PC-9 (cell line): ENCODE results near the gene NHLRC1. TPM values are rescaled to one million over a fixed set of nuclear protein-coding genes. Genes with fewer than 3 reads are reported as not detected.

ENCODE experiments used
- BruUV-seq: library from RNA; stranded (reverse); fragments of 400-500 nt; replicated peaks from 2 replicates; lab custom pipeline; 2021; lab: Mats Ljungman, UMichigan
- CTCF ChIA-PET: fragments of 300-600 bp; sonication (Branson Sonifier 250); formaldehyde crosslinking; loops from one replicate; lab custom pipeline; 2022; ENCODE audit warnings: antibody characterized with exemption; lab: Charles Lee
- POLR2A ChIA-PET: fragments of 300-600 bp; sonication (Branson Sonifier 250); formaldehyde crosslinking; loops from one replicate; lab custom pipeline; 2022; ENCODE audit warnings: antibody characterized with exemption; ENCODE audit not compliant: unreplicated experiment; lab: Charles Lee
- DNase-seq, 2 experiments: peaks; one replicate each; pipeline versions ENCODE4 v3.0.0 to v3.0.0-alpha.2; 2015 to 2022; ENCODE audit warnings: mixed read lengths in 1 of 2
- H2AFZ ChIP-seq: fragments of 200-600 bp; sonication (generic); 2 replicates; pipeline ENCODE4 v1.8.1; 2017; ENCODE audit warnings: antibody characterized with exemption
- H3F3A ChIP-seq: fragments of 200-600 bp; sonication (generic); 2 replicates; pipeline ENCODE4 v1.8.1; 2017; ENCODE audit warnings: antibody characterized with exemption, mild to moderate bottlenecking, low read depth; ENCODE audit not compliant: insufficient read depth
- H3K27ac ChIP-seq: fragments of 200-600 bp; sonication (generic); 2 replicates; pipeline ENCODE4 v1.6.1; 2016; ENCODE audit warnings: mixed run types
- H3K27me3 ChIP-seq: fragments of 200-600 bp; sonication (generic); 2 replicates; pipeline ENCODE4 v1.6.1; 2016; ENCODE audit warnings: low read depth, mixed run types; ENCODE audit not compliant: insufficient read depth
- H3K36me3 ChIP-seq: fragments of 200-600 bp; sonication (generic); 2 replicates; pipeline ENCODE4 v1.6.1; 2016; ENCODE audit warnings: low read depth, mixed run types
- H3K4me1 ChIP-seq: fragments of 200-600 bp; sonication (generic); replicated peaks from 2 replicates; pipeline ENCODE4 v1.6.1; 2016; ENCODE audit warnings: mixed run types; ENCODE audit not compliant: insufficient read depth
- H3K4me2 ChIP-seq: fragments of 200-600 bp; sonication (generic); 2 replicates; pipeline ENCODE4 v1.6.1; 2017; ENCODE audit warnings: mixed run types
- H3K4me3 ChIP-seq: fragments of 200-600 bp; sonication (generic); 2 replicates; pipeline ENCODE4 v1.6.1; 2016; ENCODE audit warnings: mixed run types
- H3K79me2 ChIP-seq: fragments of 200-600 bp; sonication (generic); 2 replicates; pipeline ENCODE4 v1.6.1; 2017; ENCODE audit warnings: low read depth, mixed run types
- H3K9me2 ChIP-seq: fragments of 200-600 bp; sonication (generic); 2 replicates; pipeline ENCODE4 v1.8.1; 2017; ENCODE audit warnings: mild to moderate bottlenecking; ENCODE audit not compliant: insufficient read depth
- H3K9me3 ChIP-seq: fragments of 200-600 bp; sonication (generic); 2 replicates; pipeline ENCODE4 v1.8.1; 2016; ENCODE audit warnings: low read depth; ENCODE audit not compliant: insufficient read depth
- H4K20me1 ChIP-seq: fragments of 200-600 bp; sonication (generic); 2 replicates; pipeline ENCODE4 v1.8.1; 2017; ENCODE audit not compliant: insufficient read depth
- CTCF ChIP-seq: fragments of 200-600 bp; sonication (generic); conservative IDR thresholded peaks from 2 replicates; pipeline ENCODE4 v1.6.1; 2017; ENCODE audit warnings: mixed run types, antibody characterized with exemption, mild to moderate bottlenecking, moderate library complexity
- EZH2 ChIP-seq: fragments of 200-600 bp; sonication (generic); IDR thresholded peaks from 2 replicates; pipeline ENCODE4 v1.8.0; 2017; ENCODE audit warnings: antibody characterized with exemption, low read depth
- intact Hi-C: fragments of 100-400 bp; cut with micrococcal nuclease; formaldehyde crosslinking; loops from one replicate; pipeline ENCODE4 v1.10.0; 2022; ENCODE audit not compliant: unreplicated experiment
- total RNA-seq: library from RNA; stranded (reverse); gene quantifications from 2 replicates; pipeline ENCODE4 v1.2.3, GENCODE V29; 2021

Gene NHLRC1
- total RNA-seq, 1 experiment from 2014 or later: 1.0 TPM

GRCh38 chr6:18147616-18148015, 25.1 kb upstream of the NHLRC1 start:
- intact Hi-C loops: no loop called here
- ChIA-PET POLR2A (no interaction called here), CTCF (no interaction called here)
- H3K36me3 ChIP-seq: peaks cover 4% of the 10 kb centered on the region; the same call in 1 of the 2 replicates
- no peak overlapping the region for H3K27ac ChIP-seq
- TF ChIP-seq EZH2 (no peak), CTCF (no peak)
- H3K4me2 ChIP-seq: no peak overlapping the region
- H3K4me3 ChIP-seq: no peak overlapping the region
- BruUV-seq: no TSS peak
- no peaks in the 10 kb centered on the region for H3K79me2 ChIP-seq
- DNase-seq: no peak
- H3K27me3 ChIP-seq: no peaks in the 10 kb centered on the region
- H3K4me1 ChIP-seq: peaks cover 8% of the 10 kb centered on the region; the same call in 1 of the 2 replicates
- H3K9me2 ChIP-seq: no peaks in the 10 kb centered on the region
- H4K20me1 ChIP-seq: no peaks in the 10 kb centered on the region
- no peak overlapping the region for H2AFZ ChIP-seq
- no peaks in the 10 kb centered on the region for H3K9me3 ChIP-seq
- no peaks in the 10 kb centered on the region for H3F3A ChIP-seq

- H3K27me3 ChIP-seq: no peaks in the 10 kb centered on the region
- H3K9me3 ChIP-seq: no peaks in the 10 kb centered on the region
- no peaks in the 10 kb centered on the region for H3K79me2 ChIP-seq
- TF ChIP-seq CTCF (no peak), EZH2 (no peak)
- peaks cover 8% of the 10 kb centered on the region; the same call in 1 of the 2 replicates for H3K4me1 ChIP-seq
- no peaks in the 10 kb centered on the region for H3K9me2 ChIP-seq
- H3F3A ChIP-seq: no peaks in the 10 kb centered on the region
- intact Hi-C loops: no loop called here
- no peak for DNase-seq
- no peaks in the 10 kb centered on the region for H4K20me1 ChIP-seq
- H3K4me3 ChIP-seq: no peak overlapping the region
- BruUV-seq: no TSS peak
- no peak overlapping the region for H3K4me2 ChIP-seq
- H3K36me3 ChIP-seq: peaks cover 4% of the 10 kb centered on the region; the same call in 1 of the 2 replicates
- H2AFZ ChIP-seq: no peak overlapping the region
- H3K27ac ChIP-seq: no peak overlapping the region
- CTCF ChIA-PET: no interaction called here
- POLR2A ChIA-PET: no interaction called here
Measured at GRCh38 chr6:18147160-18147559, 24.7 kb upstream of the NHLRC1 start.

DNA sequence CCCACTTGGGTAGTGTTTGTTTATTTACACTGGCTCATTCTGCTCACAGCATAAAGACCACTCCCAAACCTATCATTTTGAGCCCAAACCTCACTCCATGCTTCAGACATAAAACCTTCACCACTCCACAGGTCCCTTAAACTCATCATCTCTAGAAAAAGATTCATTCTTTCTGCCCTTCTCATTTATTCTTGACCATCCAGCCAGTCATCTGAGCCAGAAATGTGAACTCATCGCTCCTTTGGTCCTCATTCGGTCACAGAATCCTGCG, 20.0 kb upstream of the NHLRC1 start:
- POLR2A ChIA-PET: no interaction called here
- Histone ChIP-seq H3K27ac (no peak overlapping the region), H3K4me3 (no peak overlapping the region), H3K9me2 (no peaks in the 10 kb centered on the region), H3K36me3 (peaks cover 8% of the 10 kb centered on the region; the same call in 1 of the 2 replicates), H3K27me3 (no peaks in the 10 kb centered on the region), H4K20me1 (no peaks in the 10 kb centered on the region), H3K9me3 (no peaks in the 10 kb centered on the region), H3K4me2 (no peak overlapping the region), H3K79me2 (no peaks in the 10 kb centered on the region), H3F3A (no peaks in the 10 kb centered on the region), H3K4me1 (no peaks in the 10 kb centered on the region), H2AFZ (no peak overlapping the region)
- BruUV-seq: no TSS peak
- CTCF ChIA-PET: no interaction called here
- TF ChIP-seq EZH2 (no peak), CTCF (no peak)
- intact Hi-C loops: no loop called here
- no peak for DNase-seq
